Measurements from ENCODE around the gene ANKRD29. TPM values are rescaled to one million over a fixed set of nuclear protein-coding genes. Genes with fewer than 3 reads are reported as not detected.

ANKRD29 gene
- total and polyA plus RNA-seq, 9 of the 15 experiments (the other 6 are each of a cell fraction or from before 2014, with no cell fraction given), result 0.36 TPM; not detected in 8

GRCh38 chr18:23712445-23712844 lies 49.7 kb upstream of the ANKRD29 start:
- WGBS (ENCODE audit: insufficient coverage, low coverage, missing lambda C conversion rate), result 10% methylated on average over 3 of the region's 3 CpGs
- in situ Hi-C loops (cut with MboI), result loop anchor here (10.0 kb wide), 1 partner anchor 208 kb away; the partner anchor contains the start of gene RMC1
- no TSS peak for BruUV-seq (replicated peaks)
- Histone ChIP-seq H3K4me2 (ENCODE audit: insufficient read depth, low read length) (no peak overlapping the region), H3K36me3 (ENCODE audit: control insufficient read depth, insufficient read depth, low read length) (no peaks in the 10 kb centered on the region), H3K27me3 (ENCODE audit: control insufficient read depth in 2 of 2, insufficient read depth in 2 of 2, low read length in 2 of 2) (peaks cover 3 to 6% of the 10 kb centered on the region in 2 experiments; a peak in 3 of 5 replicates), H3K4me3 (no peak overlapping the region), H2AFZ (ENCODE audit: low read depth, low read length) (no peak overlapping the region), H3K27ac (ENCODE audit: extremely low read depth, low read depth, low read length) (no peak overlapping the region), H4K20me1 (replicated peaks; ENCODE audit: control insufficient read depth, insufficient read depth, low read length) (no peaks in the 10 kb centered on the region), H3K9ac (ENCODE audit: insufficient read depth in 1 of 2, low read depth in 2 of 2, low read length in 2 of 2) (no peak overlapping the region), H3K79me2 (ENCODE audit: control insufficient read depth, insufficient read depth, low read length) (no peaks in the 10 kb centered on the region), H3K4me1 (replicated peaks in 1 of 2; ENCODE audit: control insufficient read depth in 2 of 2, insufficient read depth in 2 of 2, low read length in 2 of 2) (peaks cover 0 to 7% of the 10 kb centered on the region in 2 experiments; a peak in 1 of 5 replicates), H3K9me3 (replicated peaks; ENCODE audit: control insufficient read depth, insufficient read depth, low read depth, low read length) (no peaks in the 10 kb centered on the region), H3K9me1 (ENCODE audit: control insufficient read depth, insufficient read depth, low read length) (no peaks in the 10 kb centered on the region)
- intact Hi-C loops (cut with micrococcal nuclease), result no loop called here
- ATAC-seq, result no peak
- ChIA-PET POLR2A (interaction anchor here (0.5 kb wide), 1 partner anchor 165 kb away, joined by 3 read pairs; no protein-coding TSS in a partner anchor), CTCF (ENCODE audit: low intra/inter-chr PET ratio) (no interaction called here)
- DNase-seq (ENCODE audit: extremely low read depth in 1 of 4, low spot score in 3 of 4), result no peak
- no peak for FAIRE-seq
- TF ChIP-seq, protein P1, sequence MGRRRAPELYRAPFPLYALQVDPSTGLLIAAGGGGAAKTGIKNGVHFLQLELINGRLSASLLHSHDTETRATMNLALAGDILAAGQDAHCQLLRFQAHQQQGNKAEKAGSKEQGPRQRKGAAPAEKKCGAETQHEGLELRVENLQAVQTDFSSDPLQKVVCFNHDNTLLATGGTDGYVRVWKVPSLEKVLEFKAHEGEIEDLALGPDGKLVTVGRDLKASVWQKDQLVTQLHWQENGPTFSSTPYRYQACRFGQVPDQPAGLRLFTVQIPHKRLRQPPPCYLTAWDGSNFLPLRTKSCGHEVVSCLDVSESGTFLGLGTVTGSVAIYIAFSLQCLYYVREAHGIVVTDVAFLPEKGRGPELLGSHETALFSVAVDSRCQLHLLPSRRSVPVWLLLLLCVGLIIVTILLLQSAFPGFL (CRISPR knock-in tag; IDR thresholded peaks at IDR 0.05), result no peak
- no peak for TF ChIP-seq NCOA6 (IDR thresholded peaks at IDR 0.05)
- no peak for TF ChIP-seq XRCC5 (IDR thresholded peaks at IDR 0.05; ENCODE audit: low read depth, low read length)
- TF ChIP-seq, protein P2, sequence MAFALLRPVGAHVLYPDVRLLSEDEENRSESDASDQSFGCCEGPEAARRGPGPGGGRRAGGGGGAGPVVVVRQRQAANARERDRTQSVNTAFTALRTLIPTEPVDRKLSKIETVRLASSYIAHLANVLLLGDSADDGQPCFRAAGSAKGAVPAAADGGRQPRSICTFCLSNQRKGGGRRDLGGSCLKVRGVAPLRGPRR (CRISPR knock-in tag; IDR thresholded peaks at IDR 0.05), result no peak
- TF ChIP-seq RBM17 (IDR thresholded peaks at IDR 0.05; ENCODE audit: borderline replicate concordance, low read depth, low read length), result no peak
- TF ChIP-seq, protein P3, sequence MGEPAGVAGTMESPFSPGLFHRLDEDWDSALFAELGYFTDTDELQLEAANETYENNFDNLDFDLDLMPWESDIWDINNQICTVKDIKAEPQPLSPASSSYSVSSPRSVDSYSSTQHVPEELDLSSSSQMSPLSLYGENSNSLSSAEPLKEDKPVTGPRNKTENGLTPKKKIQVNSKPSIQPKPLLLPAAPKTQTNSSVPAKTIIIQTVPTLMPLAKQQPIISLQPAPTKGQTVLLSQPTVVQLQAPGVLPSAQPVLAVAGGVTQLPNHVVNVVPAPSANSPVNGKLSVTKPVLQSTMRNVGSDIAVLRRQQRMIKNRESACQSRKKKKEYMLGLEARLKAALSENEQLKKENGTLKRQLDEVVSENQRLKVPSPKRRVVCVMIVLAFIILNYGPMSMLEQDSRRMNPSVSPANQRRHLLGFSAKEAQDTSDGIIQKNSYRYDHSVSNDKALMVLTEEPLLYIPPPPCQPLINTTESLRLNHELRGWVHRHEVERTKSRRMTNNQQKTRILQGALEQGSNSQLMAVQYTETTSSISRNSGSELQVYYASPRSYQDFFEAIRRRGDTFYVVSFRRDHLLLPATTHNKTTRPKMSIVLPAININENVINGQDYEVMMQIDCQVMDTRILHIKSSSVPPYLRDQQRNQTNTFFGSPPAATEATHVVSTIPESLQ (CRISPR knock-in tag; IDR thresholded peaks at IDR 0.05), result no peak
- no peak for TF ChIP-seq DPF2 (IDR thresholded peaks at IDR 0.05)
- TF ChIP-seq ETV5 (CRISPR knock-in tag; IDR thresholded peaks at IDR 0.05; ENCODE audit: low read depth), result no peak
- TF ChIP-seq NRF1 (conservative IDR thresholded peaks at IDR 0.05 in 1 of 2, IDR thresholded peaks at IDR 0.05 in 1 of 2), result no peak
- no peak for TF ChIP-seq CBX8 (IDR thresholded peaks at IDR 0.05; ENCODE audit: borderline replicate concordance, extremely low read depth, low read depth, low read length, poor library complexity, severe bottlenecking)
- no peak for TF ChIP-seq JUN (IDR thresholded peaks at IDR 0.05; ENCODE audit: borderline replicate concordance, low read depth, low read length)
- TF ChIP-seq JUN (CRISPR knock-in tag; IDR thresholded peaks at IDR 0.05; ENCODE audit: borderline replicate concordance), result no peak
- no peak for TF ChIP-seq CHD1 (IDR thresholded peaks at IDR 0.05; ENCODE audit: low read length)
- TF ChIP-seq HNRNPUL1 (IDR thresholded peaks at IDR 0.05; ENCODE audit: low read length), result no peak
- TF ChIP-seq GTF3C2 (IDR thresholded peaks at IDR 0.05; ENCODE audit: borderline replicate concordance, extremely low read depth, insufficient read length), result no peak
- no peak for TF ChIP-seq ZNF12 (CRISPR knock-in tag; IDR thresholded peaks at IDR 0.05)
- TF ChIP-seq EP300 (IDR thresholded peaks at IDR 0.05; ENCODE audit: low read length), result no peak
